CD4-positive, CD25-positive, alpha-beta regulatory T cell (primary cell): ENCODE data around the gene CYTH4. TPM values are rescaled to one million over a fixed set of nuclear protein-coding genes. Genes with fewer than 3 reads are reported as not detected.

Experiments
- ATAC-seq, 2 donors: fragments of 150-1000 bp; cut with Tn5 transposase; one replicate each; pipeline ENCODE4 v1.10.0; 2021; ENCODE audit warnings: low read depth in 2 of 2, moderate number of reproducible peaks in 2 of 2, moderate library complexity in 1 of 2
- DNase-seq, 3 donors: peaks; one replicate each; pipeline versions ENCODE4 v3.0.0 to v3.0.0-alpha.2; 2012 to 2022; ENCODE audit warnings: mixed read lengths in 1 of 3
- H3K27ac ChIP-seq: one replicate; pipeline ENCODE4 v1.7.0; 2013; ENCODE audit warnings: mild to moderate bottlenecking, low read length; ENCODE audit not compliant: insufficient read depth, poor library complexity, severe bottlenecking
- H3K27me3 ChIP-seq: one replicate; pipeline ENCODE4 v1.7.0; 2013; ENCODE audit warnings: low read length; ENCODE audit not compliant: control insufficient read depth, insufficient read depth
- H3K36me3 ChIP-seq: one replicate; pipeline ENCODE4 v1.7.0; 2013; ENCODE audit warnings: mild to moderate bottlenecking, low read length, moderate library complexity; ENCODE audit not compliant: control insufficient read depth, insufficient read depth
- H3K4me1 ChIP-seq: 2 replicates; pipeline ENCODE4 v1.7.0; 2013; ENCODE audit warnings: mild to moderate bottlenecking, low read length; ENCODE audit not compliant: insufficient read depth, control insufficient read depth, poor library complexity, severe bottlenecking
- H3K4me3 ChIP-seq: one replicate; pipeline ENCODE4 v1.7.0; 2013; ENCODE audit warnings: low read depth, mild to moderate bottlenecking, low read length, moderate library complexity
- H3K9me3 ChIP-seq, 2 experiments: 1 replicate in 1 of 2; 2 replicates in 1 of 2; pipeline ENCODE4 v1.7.0; 2013; ENCODE audit warnings: low read length in 2 of 2, mild to moderate bottlenecking in 1 of 2, moderate library complexity in 1 of 2; ENCODE audit not compliant: control insufficient read depth in 2 of 2
- H3K27ac Mint-ChIP-seq, 3 donors: one replicate each; pipeline ENCODE4 v1.8.0; 2020 to 2022; ENCODE audit warnings: mild to moderate bottlenecking in 3 of 3, mixed read lengths in 3 of 3, moderate library complexity in 2 of 3
- H3K27me3 Mint-ChIP-seq: one replicate; pipeline ENCODE4 v1.8.0; 2022; ENCODE audit warnings: mild to moderate bottlenecking, mixed read lengths
- H3K36me3 Mint-ChIP-seq: one replicate; pipeline ENCODE4 v1.8.0; 2020; ENCODE audit warnings: mixed read lengths
- H3K4me1 Mint-ChIP-seq, 4 donors: one replicate each; pipeline ENCODE4 v1.8.0; 2020 to 2022; ENCODE audit warnings: mixed read lengths in 4 of 4, mild to moderate bottlenecking in 1 of 4
- H3K4me3 Mint-ChIP-seq, 4 donors: one replicate each; pipeline ENCODE4 v1.8.0; 2020 to 2022; ENCODE audit warnings: mild to moderate bottlenecking in 4 of 4, mixed read lengths in 4 of 4, moderate library complexity in 3 of 4
- H3K9me3 Mint-ChIP-seq, 7 donors: one replicate each; pipeline ENCODE4 v1.8.0; 2020 to 2022; ENCODE audit warnings: mixed read lengths in 7 of 7, mild to moderate bottlenecking in 3 of 7, moderate library complexity in 2 of 7
- polyA plus RNA-seq, 4 donors: library from polyadenylated mRNA; unstranded; fragments of 300-500 nt; fragmentation: Illumina TruSeq; gene quantifications; one replicate each; pipeline ENCODE4 v1.2.3, GENCODE V29; 2021
- total RNA-seq: library from RNA; stranded (reverse); gene quantifications from one replicate; pipeline ENCODE4 v1.2.3, GENCODE V29; 2022

The CYTH4 gene
- total and polyA plus RNA-seq, 5 donors from 2014 or later, result 47.4 to 153 (median 49.9) TPM

- ATAC-seq, result no peak
- Mint-ChIP-seq H3K27ac (peak overlapping the region in 1 of 3 donors; percentile 74), H3K27me3 (no peaks in the 10 kb centered on the region), H3K36me3 (no peaks in the 10 kb centered on the region), H3K4me3 (no peak overlapping the region), H3K4me1 (peaks cover 0 to 5% (median 0%) of the 10 kb centered on the region in 4 donors), H3K9me3 (peaks cover 0 to under 1% (median 0%) of the 10 kb centered on the region in 7 donors)
- no peak for DNase-seq
- no peaks in the 10 kb centered on the region for H3K4me1 ChIP-seq
- no peaks in the 10 kb centered on the region for H3K27me3 ChIP-seq
- H3K4me3 ChIP-seq, result no peak overlapping the region
- no peaks in the 10 kb centered on the region for H3K9me3 ChIP-seq
- no peaks in the 10 kb centered on the region for H3K36me3 ChIP-seq
- H3K27ac ChIP-seq, result no peak overlapping the region
Observed at GRCh38 chr22:37357446-37358075, 75.3 kb downstream of the CYTH4 start.

- H3K27me3 Mint-ChIP-seq, result no peaks in the 10 kb centered on the region
- Histone ChIP-seq H3K27ac (no peak overlapping the region), H3K36me3 (no peaks in the 10 kb centered on the region), H3K9me3 (no peaks in the 10 kb centered on the region), H3K4me1 (no peaks in the 10 kb centered on the region), H3K27me3 (no peaks in the 10 kb centered on the region), H3K4me3 (no peak overlapping the region)
- ATAC-seq (no peak), DNase-seq (no peak)
- peaks cover 0 to 2% (median 0%) of the 10 kb centered on the region in 7 donors for H3K9me3 Mint-ChIP-seq
- peaks cover 0 to 5% (median 0%) of the 10 kb centered on the region in 4 donors for H3K4me1 Mint-ChIP-seq
- H3K36me3 Mint-ChIP-seq, result no peaks in the 10 kb centered on the region
- H3K4me3 Mint-ChIP-seq, result no peak overlapping the region
- H3K27ac Mint-ChIP-seq, result peak overlapping the region in 1 of 3 donors; percentile 42
Observed at GRCh38 chr22:37358386-37358785, 76.1 kb downstream of the CYTH4 start.

GRCh38 chr22:37358917-37359316 lies 76.6 kb downstream of the CYTH4 start:
- Mint-ChIP-seq H3K4me1 (peaks cover 0 to 5% (median 0%) of the 10 kb centered on the region in 4 donors), H3K27ac (peak overlapping the region in 1 of 3 donors; percentile 42)

GRCh38 chr22:37362621-37363020 lies 80.3 kb downstream of the CYTH4 start:
- no peak for DNase-seq
- Mint-ChIP-seq H3K27ac (no peak overlapping the region), H3K9me3 (peaks cover 0 to 2% (median 0%) of the 10 kb centered on the region in 7 donors), H3K36me3 (no peaks in the 10 kb centered on the region), H3K4me3 (no peak overlapping the region), H3K4me1 (peaks cover 0 to 5% (median 0%) of the 10 kb centered on the region in 4 donors), H3K27me3 (no peaks in the 10 kb centered on the region)
- H3K36me3 ChIP-seq, result no peaks in the 10 kb centered on the region
- H3K9me3 ChIP-seq, result no peaks in the 10 kb centered on the region
- no peak for ATAC-seq
- H3K27me3 ChIP-seq, result no peaks in the 10 kb centered on the region
- H3K27ac ChIP-seq, result no peak overlapping the region
- no peaks in the 10 kb centered on the region for H3K4me1 ChIP-seq
- H3K4me3 ChIP-seq, result no peak overlapping the region

More at GRCh38 chr22:37358917-37359316, 76.6 kb downstream of the CYTH4 start:
- H3K4me3 Mint-ChIP-seq, result no peak overlapping the region
- H3K27me3 ChIP-seq, result no peaks in the 10 kb centered on the region
- ATAC-seq (no peak), DNase-seq (no peak)
- no peaks in the 10 kb centered on the region for H3K27me3 Mint-ChIP-seq
- H3K9me3 Mint-ChIP-seq, result peaks cover 0 to 2% (median 0%) of the 10 kb centered on the region in 7 donors
- no peak overlapping the region for H3K27ac ChIP-seq
- no peaks in the 10 kb centered on the region for H3K4me1 ChIP-seq
- H3K36me3 Mint-ChIP-seq, result no peaks in the 10 kb centered on the region
- H3K4me3 ChIP-seq, result no peak overlapping the region
- no peaks in the 10 kb centered on the region for H3K36me3 ChIP-seq
- no peaks in the 10 kb centered on the region for H3K9me3 ChIP-seq

- H3K4me1 ChIP-seq, result no peaks in the 10 kb centered on the region
- H3K27ac ChIP-seq, result no peak overlapping the region
- ATAC-seq (no peak), DNase-seq (no peak)
- Mint-ChIP-seq H3K9me3 (peaks cover 0 to 2% (median 0%) of the 10 kb centered on the region in 7 donors), H3K4me1 (peaks cover 0 to 5% (median 0%) of the 10 kb centered on the region in 4 donors), H3K27me3 (no peaks in the 10 kb centered on the region), H3K36me3 (no peaks in the 10 kb centered on the region), H3K4me3 (no peak overlapping the region), H3K27ac (peak overlapping the region in 1 of 3 donors; percentile 57)
- H3K4me3 ChIP-seq, result no peak overlapping the region
- H3K36me3 ChIP-seq, result no peaks in the 10 kb centered on the region
- H3K27me3 ChIP-seq, result no peaks in the 10 kb centered on the region
- no peaks in the 10 kb centered on the region for H3K9me3 ChIP-seq
Observed at GRCh38 chr22:37363261-37363992, 81.1 kb downstream of the CYTH4 start.

Other genes with a start within 250 kb of the CYTH4 start
- gene KCTD17, start 230.8 kb upstream of the CYTH4 start, total RNA-seq, result 33.5 TPM
- 10 to 100 TPM; 10.9 to 15.4 (median 12.7) TPM for gene KCTD17, start 230.8 kb upstream of the CYTH4 start, polyA plus RNA-seq
- 1.5 TPM for gene TMPRSS6, start 172.8 kb upstream of the CYTH4 start, total RNA-seq
- gene TMPRSS6, start 172.8 kb upstream of the CYTH4 start, polyA plus RNA-seq, result under 1 TPM; 0.10 to 0.18 (median 0.14) TPM
- 197 TPM for gene IL2RB, start 132.6 kb upstream of the CYTH4 start, total RNA-seq
- 100 to 1,000 TPM; 160 to 189 (median 163) TPM for gene IL2RB, start 132.6 kb upstream of the CYTH4 start, polyA plus RNA-seq
- 13.6 TPM for gene C1QTNF6, start 94.3 kb upstream of the CYTH4 start, total RNA-seq
- gene C1QTNF6, start 94.3 kb upstream of the CYTH4 start, polyA plus RNA-seq, result 1 to 10 TPM; 1.6 to 2.4 (median 2.1) TPM
- gene SSTR3, start 70.0 kb upstream of the CYTH4 start, total RNA-seq, result 4.3 TPM
- 1 to 10 TPM; 2.5 to 4.4 (median 3.6) TPM for gene SSTR3, start 70.0 kb upstream of the CYTH4 start, polyA plus RNA-seq
- 537 TPM for gene RAC2, start 38.2 kb upstream of the CYTH4 start, total RNA-seq
- gene RAC2, start 38.2 kb upstream of the CYTH4 start, polyA plus RNA-seq, result 1,000 to 10,000 TPM in 2 of 4 donors, 100 to 1,000 TPM in 2; 861 to 1,162 (median 988) TPM
- 0.44 TPM for gene ELFN2, start 145.0 kb downstream of the CYTH4 start, total RNA-seq
- gene ELFN2, start 145.0 kb downstream of the CYTH4 start, polyA plus RNA-seq, result not detected
- gene MFNG, start 203.9 kb downstream of the CYTH4 start, total RNA-seq, result 148 TPM
- gene MFNG, start 203.9 kb downstream of the CYTH4 start, polyA plus RNA-seq, result 100 to 1,000 TPM; 323 to 340 (median 327) TPM
- gene CARD10, start 236.9 kb downstream of the CYTH4 start, total RNA-seq, result not detected
- gene CARD10, start 236.9 kb downstream of the CYTH4 start, polyA plus RNA-seq, result not detected